Spinal cord (tissue), 10 donors: ENCODE results near the gene TRIP10. TPM values are rescaled to one million over a fixed set of nuclear protein-coding genes. Genes with fewer than 3 reads are reported as not detected.

Experiments
- DNase-seq, 6 donors: peaks; one replicate each; pipeline versions ENCODE4 v3.0.0 to v3.0.0-alpha.2; 2013 to 2015; ENCODE audit warnings: low spot score in 6 of 6, low read depth in 4 of 6
- H3K27ac ChIP-seq: one replicate; pipeline ENCODE4 v1.5.1; 2013; ENCODE audit warnings: low read depth, low read length, control low read depth
- H3K27me3 ChIP-seq: one replicate; pipeline ENCODE4 v1.6.1; 2013; ENCODE audit warnings: low read length; ENCODE audit not compliant: control insufficient read depth, insufficient read depth
- H3K36me3 ChIP-seq: one replicate; pipeline ENCODE4 v1.6.1; 2013; ENCODE audit warnings: low read length; ENCODE audit not compliant: control insufficient read depth, insufficient read depth
- H3K4me1 ChIP-seq: one replicate; pipeline ENCODE4 v1.6.1; 2013; ENCODE audit warnings: low read length; ENCODE audit not compliant: control insufficient read depth, insufficient read depth
- H3K4me3 ChIP-seq: one replicate; pipeline ENCODE4 v1.5.1; 2013; ENCODE audit warnings: low read depth, low read length, control low read depth
- H3K9me3 ChIP-seq: one replicate; pipeline ENCODE4 v1.6.1; 2013; ENCODE audit warnings: low read length; ENCODE audit not compliant: control insufficient read depth, insufficient read depth
- WGBS: methylation state at CpG from one replicate; pipeline ENCODE4 v1.1.5; 2013; ENCODE audit warnings: missing lambda C conversion rate; ENCODE audit not compliant: insufficient coverage; 5-methylcytosine and 5-hydroxymethylcytosine counted together
- polyA plus RNA-seq, 2 donors: library from polyadenylated mRNA; unstranded; fragments of 120-200 nt; gene quantifications; one replicate each; pipeline ENCODE4 v1.2.1, GENCODE V29; 2013; ENCODE audit not compliant: insufficient read length in 2 of 2
- total RNA-seq, 2 donors: library from RNA; depleted of rRNA in 1 of 2; stranded (reverse); fragments of 120-200 nt in 1 of 2; fragments of >200 nt in 1 of 2; gene quantifications; one replicate each; pipeline versions ENCODE4 v1.2.3 to v1.2.4, GENCODE V29; 2013 to 2014
- donor health status: healthy.

Gene TRIP10
- total and polyA plus RNA-seq, 4 donors, result 8.7 to 22.8 (median 17.1) TPM

- H3K36me3 ChIP-seq, result no peaks in the 10 kb centered on the region
- peaks cover 2% of the 10 kb centered on the region for H3K9me3 ChIP-seq
- H3K4me1 ChIP-seq, result no peaks in the 10 kb centered on the region
- H3K27ac ChIP-seq, result no peak overlapping the region
- no peaks in the 10 kb centered on the region for H3K27me3 ChIP-seq
- no peak overlapping the region for H3K4me3 ChIP-seq
- no peak for DNase-seq
- 93% methylated on average over 3 of the region's 4 CpGs for WGBS
Observed at GRCh38 chr19:6787393-6787792, 47.9 kb downstream of the TRIP10 start.

DNA sequence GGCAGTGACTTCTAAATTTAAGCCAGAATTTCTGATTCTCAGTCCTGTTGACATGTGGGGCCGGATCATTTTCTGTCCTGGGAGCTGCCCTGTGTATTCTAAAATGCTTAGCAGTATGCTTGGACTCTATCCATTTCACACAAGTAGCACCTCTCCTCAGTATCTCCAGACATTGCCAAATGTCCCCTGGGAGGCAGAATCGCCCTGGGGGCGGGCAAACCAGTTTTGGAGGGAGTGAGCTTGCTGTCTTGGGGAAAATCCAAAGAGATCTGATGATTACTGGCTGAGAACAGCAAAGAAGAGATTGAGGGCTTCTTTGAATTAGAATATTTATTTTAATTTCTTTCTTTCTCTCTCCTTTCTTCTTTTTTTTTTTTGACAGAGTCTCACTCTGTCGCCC lies 49.4 kb downstream of the TRIP10 start:
- H3K27ac ChIP-seq, result no peak overlapping the region
- H3K9me3 ChIP-seq, result peaks cover 2% of the 10 kb centered on the region
- no peak for DNase-seq
- H3K4me3 ChIP-seq, result no peak overlapping the region
- no peaks in the 10 kb centered on the region for H3K4me1 ChIP-seq
- H3K27me3 ChIP-seq, result no peaks in the 10 kb centered on the region
- no peaks in the 10 kb centered on the region for H3K36me3 ChIP-seq
- WGBS, result 56% methylated on average over 1 of the region's 4 CpGs

- DNase-seq, result no peak
- H3K4me1 ChIP-seq, result no peaks in the 10 kb centered on the region
- H3K36me3 ChIP-seq, result no peaks in the 10 kb centered on the region
- no peak overlapping the region for H3K27ac ChIP-seq
- H3K27me3 ChIP-seq, result no peaks in the 10 kb centered on the region
- H3K4me3 ChIP-seq, result no peak overlapping the region
- WGBS, result 49% methylated on average over 3 of the region's 5 CpGs
- H3K9me3 ChIP-seq, result peaks cover 2% of the 10 kb centered on the region
Observed at GRCh38 chr19:6790194-6791128, 51.0 kb downstream of the TRIP10 start.

GRCh38 chr19:6791237-6791636 lies 51.8 kb downstream of the TRIP10 start:
- Histone ChIP-seq H3K27me3 (no peaks in the 10 kb centered on the region), H3K4me3 (no peak overlapping the region), H3K36me3 (no peaks in the 10 kb centered on the region), H3K4me1 (no peaks in the 10 kb centered on the region), H3K9me3 (peaks cover 2% of the 10 kb centered on the region), H3K27ac (no peak overlapping the region)
- no peak for DNase-seq
- WGBS, result 49% methylated on average over 5 of the region's 6 CpGs

DNA sequence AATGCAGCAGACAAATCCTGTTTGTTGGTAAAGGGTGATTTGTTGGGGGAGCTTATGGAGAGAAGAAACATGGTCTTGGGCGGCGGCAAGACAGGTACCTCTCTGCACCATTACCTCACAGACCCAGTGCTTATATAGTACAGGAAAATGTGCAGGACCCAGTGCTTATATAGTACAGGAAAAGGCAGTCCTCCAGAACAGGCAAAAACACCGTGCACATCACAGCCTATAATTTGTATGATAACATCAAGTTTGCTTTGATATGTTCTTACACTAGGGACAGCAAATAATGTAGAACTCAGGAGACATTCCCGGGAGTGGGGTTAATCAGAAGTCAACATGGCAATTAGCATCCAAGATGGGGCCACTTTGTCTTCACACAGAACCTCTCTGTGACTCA lies 53.9 kb downstream of the TRIP10 start:
- Histone ChIP-seq H3K4me3 (no peak overlapping the region), H3K4me1 (no peaks in the 10 kb centered on the region), H3K27me3 (no peaks in the 10 kb centered on the region), H3K36me3 (no peaks in the 10 kb centered on the region), H3K27ac (no peak overlapping the region), H3K9me3 (peaks cover 2% of the 10 kb centered on the region)
- no peak for DNase-seq
- no CpG with 5 or more reads among the region's 4 CpGs for WGBS

DNA sequence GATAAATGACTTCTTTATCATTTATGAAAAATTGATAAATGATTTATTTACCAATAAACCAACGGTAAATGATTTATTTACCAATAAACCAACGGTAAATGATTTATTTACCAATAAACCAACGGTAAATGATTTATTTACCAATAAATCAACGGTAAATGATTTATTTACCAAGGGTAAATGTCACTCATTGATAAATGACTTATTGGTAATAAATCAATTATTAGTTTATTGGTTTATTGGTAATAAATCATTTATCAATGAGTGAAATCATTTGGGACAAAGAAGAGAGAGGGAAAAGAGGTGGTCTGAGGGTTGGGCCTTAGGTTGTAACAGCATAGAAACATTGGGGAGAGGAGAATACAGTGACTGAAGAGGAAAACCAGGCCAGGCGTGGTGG lies 54.5 kb downstream of the TRIP10 start:
- Histone ChIP-seq H3K4me3 (no peak overlapping the region), H3K4me1 (no peaks in the 10 kb centered on the region), H3K27me3 (no peaks in the 10 kb centered on the region), H3K36me3 (no peaks in the 10 kb centered on the region), H3K27ac (no peak overlapping the region), H3K9me3 (peaks cover 2% of the 10 kb centered on the region)
- no CpG with 5 or more reads among the region's 5 CpGs for WGBS
- no peak for DNase-seq

DNA sequence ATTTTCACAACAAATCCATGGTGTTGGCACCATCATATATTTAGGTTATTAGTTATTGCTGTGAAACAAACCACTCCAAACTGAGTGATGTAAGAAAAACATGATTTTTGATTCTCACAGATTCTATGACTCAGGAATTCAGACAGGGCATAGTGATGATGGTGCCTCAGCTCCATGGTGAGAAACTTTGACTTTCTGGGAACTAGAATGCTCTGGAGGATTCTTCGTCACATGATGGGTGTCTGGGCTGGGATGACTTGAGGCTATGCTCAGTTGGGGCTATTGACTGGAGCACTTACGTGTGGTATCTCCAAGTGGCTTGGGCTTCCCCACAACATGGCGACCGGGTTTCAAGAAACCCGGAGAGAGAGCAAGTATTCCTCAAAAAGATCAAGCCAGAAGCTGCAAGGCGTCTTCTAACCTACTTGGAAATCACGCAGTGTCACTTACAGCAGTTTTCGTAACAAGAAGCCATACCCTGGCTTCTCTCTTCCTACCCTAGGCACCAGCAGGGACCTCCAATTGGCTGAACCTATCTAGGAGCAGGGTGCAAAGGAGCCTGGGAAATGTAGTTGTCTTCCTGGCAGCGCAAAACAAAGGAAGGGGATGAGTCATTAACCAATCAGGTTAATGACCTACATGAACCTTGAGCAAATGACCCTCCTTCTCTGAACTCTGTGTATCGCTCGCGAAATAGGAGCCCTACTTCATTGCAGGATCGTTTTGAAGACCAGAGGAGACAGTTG lies 55.4 kb downstream of the TRIP10 start:
- WGBS, result 83% methylated on average over 8 of the region's 13 CpGs
- Histone ChIP-seq H3K36me3 (no peaks in the 10 kb centered on the region), H3K27me3 (no peaks in the 10 kb centered on the region), H3K4me3 (no peak overlapping the region), H3K27ac (no peak overlapping the region), H3K9me3 (peaks cover 2% of the 10 kb centered on the region), H3K4me1 (no peaks in the 10 kb centered on the region)
- DNase-seq, result no peak

GRCh38 chr19:6796278-6796677 lies 56.8 kb downstream of the TRIP10 start:
- H3K4me3 ChIP-seq, result no peak overlapping the region
- 85% methylated on average over 3 of the region's 4 CpGs for WGBS
- H3K4me1 ChIP-seq, result peaks cover 2% of the 10 kb centered on the region
- H3K36me3 ChIP-seq, result no peaks in the 10 kb centered on the region
- H3K27ac ChIP-seq, result no peak overlapping the region
- DNase-seq, result no peak
- H3K27me3 ChIP-seq, result no peaks in the 10 kb centered on the region
- no peaks in the 10 kb centered on the region for H3K9me3 ChIP-seq

- Histone ChIP-seq H3K27ac (no peak overlapping the region), H3K36me3 (no peaks in the 10 kb centered on the region), H3K4me1 (peaks cover 9% of the 10 kb centered on the region), H3K9me3 (no peaks in the 10 kb centered on the region), H3K4me3 (no peak overlapping the region), H3K27me3 (no peaks in the 10 kb centered on the region)
- WGBS, result 93% methylated on average over 3 of the region's 9 CpGs
- no peak for DNase-seq
Observed at GRCh38 chr19:6797646-6798045, 58.2 kb downstream of the TRIP10 start.
